ENCODE results near the gene DIAPH3. TPM values are rescaled to one million over a fixed set of nuclear protein-coding genes. Genes with fewer than 3 reads are reported as not detected.

DIAPH3 gene
- polyA plus RNA-seq, 1 donor = 16.9 TPM

DNA sequence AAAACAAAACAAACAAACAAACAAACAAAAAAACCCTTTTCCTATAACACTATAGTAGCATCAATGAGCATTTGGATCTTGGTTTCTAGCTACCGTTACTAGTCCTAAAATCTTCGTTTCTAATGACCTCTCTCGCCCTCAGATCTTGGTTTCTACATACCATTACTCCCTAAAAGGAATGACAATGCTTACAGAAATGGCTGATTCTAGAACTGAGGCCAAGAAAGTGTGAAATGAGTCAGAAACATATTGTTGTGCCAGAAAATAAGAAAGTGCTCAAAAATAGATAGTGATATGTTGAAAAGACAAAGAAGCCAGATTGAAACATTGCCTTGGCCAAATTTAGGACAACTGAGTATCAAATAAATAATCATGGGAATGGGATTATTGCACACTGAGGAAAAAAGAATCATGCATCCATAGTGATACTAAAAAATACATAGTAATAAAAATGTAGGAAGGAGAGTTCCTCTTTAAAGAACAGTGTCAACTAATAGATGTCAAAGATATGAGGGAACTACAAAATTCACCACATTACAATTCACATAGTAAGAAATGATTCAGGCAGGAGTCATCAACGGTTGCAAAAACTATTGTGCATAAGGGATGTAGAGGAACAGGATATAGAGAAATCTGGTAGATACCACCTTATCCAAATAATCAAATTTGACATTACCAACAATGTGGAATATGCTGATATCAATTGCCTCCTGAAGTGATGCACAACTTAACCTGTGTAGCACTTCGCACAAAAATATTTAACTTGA is 386.6 kb downstream of the DIAPH3 start:
- no peak for DNase-seq

DNA sequence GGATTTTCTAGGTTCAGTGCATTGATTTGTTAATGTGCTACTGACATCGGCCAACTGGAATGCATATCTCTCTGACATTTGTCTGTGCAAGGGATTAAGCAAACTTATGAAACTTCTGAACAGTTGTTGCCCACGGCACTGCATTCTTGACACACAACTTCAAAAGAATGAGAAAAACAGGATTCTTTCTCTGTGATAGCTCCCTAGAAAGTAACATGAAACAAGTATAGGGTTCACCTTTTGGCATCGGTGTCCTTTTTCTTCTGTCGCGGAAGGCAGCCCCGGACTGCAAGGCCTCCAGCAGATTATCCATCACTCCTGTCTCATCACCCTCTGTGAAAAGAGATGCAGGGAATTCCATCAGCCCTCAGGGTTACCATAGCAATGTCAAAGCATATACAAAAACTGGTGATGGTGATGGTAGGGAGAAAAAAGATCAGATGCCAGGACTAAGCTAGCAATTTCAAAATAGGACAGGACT is 389.2 kb downstream of the DIAPH3 start:
- no peak for DNase-seq

DNA sequence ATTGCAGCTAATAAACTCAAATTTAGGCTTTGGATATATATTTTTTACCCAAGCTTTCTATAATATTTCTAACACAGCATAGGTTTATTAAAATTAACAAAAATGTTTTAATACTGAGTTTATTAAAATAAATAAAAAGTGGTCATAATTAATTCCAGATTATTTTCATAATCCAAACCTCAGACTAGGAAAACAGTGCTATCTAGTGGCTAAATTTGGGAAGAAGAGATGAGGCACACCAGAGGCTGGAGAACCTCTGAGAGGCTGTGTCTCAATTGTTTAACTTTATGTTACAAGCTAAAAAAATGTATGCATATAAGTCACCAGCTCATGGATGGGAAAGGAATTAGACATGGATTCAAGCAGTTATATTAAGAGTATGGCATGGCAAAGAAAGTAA is 392.5 kb downstream of the DIAPH3 start:
- DNase-seq = no peak

DNA sequence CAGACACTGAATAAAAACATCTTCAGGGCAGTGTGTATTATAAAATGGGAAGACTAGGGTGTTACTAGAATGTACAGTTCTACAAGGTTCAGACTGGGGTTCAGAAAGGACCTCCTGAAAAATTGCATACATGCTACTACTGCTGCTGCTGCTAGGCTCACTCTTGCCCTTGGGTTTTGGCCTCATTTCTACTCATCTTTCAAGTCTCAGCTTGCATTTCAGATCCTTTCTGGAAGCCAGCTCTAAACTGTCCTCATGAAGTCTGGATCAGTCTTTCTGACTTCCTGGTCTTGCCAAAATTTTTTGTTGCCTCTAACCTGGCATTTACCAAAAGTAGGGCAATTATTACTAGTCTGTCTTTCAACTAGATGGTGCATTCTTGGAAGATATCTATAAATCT is 393.3 kb downstream of the DIAPH3 start:
- no peak for DNase-seq

DNA sequence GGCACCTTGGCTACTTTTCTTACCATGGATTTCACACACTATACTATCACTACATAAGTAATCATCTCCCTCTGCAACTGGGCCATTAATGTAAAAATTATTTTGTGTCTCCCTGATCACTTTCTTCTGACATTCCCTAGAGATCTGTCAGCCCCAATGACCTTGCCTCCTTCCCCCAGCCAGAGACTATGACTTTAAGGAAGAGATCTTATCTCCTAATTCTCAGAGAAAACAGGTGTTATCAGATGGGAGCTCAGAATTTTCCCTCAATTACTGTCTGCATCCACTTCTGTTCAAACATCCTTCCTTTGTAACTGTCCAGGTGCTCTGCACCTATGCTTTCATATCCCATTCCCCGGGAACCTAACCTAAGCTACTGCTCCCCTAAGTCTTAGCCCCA is 397.5 kb downstream of the DIAPH3 start:
- no peak for DNase-seq

DNA sequence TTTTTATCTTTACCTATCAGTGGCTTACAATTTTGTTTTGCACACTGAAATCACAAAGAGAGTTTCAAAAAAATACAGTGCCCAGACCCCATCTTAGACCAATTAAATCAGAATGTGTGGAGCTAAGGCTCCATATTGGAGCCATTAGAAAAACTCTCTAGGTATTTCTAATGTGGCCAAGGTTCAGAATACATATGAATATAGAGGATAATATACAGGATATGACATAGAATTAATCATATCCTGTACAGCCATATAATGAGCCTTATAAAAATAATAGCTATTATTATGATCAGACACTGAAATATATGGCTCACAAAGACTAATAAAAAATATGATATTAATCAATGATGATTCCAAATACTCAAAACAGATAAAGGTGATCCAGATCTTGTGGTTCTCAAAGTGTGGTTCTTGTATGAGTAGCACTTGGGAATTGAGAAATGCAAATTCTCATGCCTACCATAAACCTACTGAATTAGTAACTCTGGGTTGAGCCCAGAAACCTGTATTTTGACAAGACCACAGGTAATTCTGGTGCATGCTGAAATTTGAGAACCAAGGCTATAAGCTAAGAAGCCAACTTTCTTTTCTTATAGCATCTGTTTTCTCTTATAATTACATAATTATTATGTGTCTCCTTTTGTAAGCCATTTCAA is 408.0 kb downstream of the DIAPH3 start:
- no peak for DNase-seq

DNA sequence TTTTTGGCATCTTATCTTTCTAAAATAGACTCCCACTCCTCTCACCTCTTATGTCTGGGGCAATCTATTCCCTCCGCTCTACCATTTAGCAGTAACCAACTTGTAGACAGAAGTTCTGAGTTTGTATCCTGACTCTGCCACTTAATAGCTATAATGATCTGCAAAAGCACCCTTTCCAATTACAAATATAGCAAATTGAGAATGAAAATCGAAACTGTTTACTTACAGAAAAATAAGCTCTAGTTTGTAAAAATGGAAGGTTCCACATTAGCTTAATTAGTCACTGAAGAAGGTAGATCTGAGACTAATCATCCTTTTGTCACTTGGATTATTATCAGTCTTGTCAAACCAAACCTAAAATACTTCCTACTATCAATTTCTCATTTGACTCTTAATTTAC is 409.3 kb downstream of the DIAPH3 start:
- DNase-seq = no peak

DNA sequence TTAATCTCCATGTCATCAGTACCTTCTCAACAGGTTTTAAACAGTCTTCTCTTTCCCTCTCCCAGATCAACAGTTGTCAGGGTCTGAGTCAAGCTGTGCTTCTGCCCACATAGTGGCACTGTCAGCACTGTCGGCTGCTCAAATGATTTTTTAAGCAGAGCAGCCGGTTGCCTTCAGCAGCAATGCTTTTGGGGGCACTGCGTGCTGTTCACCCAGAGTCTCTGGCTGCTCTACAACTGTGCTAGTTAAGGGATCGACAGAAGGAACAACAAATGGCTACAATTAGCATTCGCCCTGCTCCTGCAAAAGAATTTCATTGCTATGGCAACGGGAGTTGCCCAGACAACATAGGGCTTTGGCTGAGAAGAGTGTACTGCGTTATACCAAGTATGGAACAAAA is 412.9 kb downstream of the DIAPH3 start:
- DNase-seq = peak; percentile 57

DNA sequence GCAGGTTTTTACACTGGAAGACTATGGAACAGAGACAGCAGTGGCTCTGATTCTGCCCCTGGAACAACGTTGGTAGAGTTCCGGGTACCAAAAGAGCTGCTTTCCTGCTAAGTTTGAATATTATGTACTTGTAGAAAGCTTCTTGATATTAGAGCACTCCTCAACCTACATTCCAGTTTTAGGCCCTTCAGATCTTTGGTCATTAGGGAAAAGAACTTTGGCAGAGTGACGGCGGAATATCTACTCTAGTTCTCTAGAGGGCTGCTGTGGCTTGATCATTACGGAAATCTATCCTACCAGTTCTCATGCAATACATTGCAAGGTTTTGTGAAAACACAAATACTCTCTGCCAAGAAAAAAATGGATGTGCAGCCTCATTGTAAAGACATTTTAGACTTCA is 415.7 kb downstream of the DIAPH3 start:
- no peak for DNase-seq

DNA sequence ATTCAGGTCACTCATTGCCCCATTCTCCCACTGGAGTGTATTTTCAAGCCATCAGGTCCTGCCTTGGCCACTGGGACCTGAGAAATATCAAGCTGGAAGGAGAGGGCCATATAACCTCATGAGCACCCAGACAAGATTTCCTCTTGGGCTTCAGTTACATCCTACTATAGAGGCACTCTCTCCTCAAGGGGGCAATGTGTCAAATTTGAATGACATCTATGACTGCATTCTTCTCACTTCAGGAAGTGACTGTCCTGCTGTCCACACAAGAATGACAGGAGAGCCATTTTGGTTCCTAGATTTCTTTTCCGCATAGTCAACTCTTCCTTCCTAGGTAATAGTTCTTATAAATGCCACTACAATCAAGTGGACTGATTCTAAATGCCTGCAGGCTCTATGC is 416.2 kb downstream of the DIAPH3 start:
- DNase-seq = no peak

DNA sequence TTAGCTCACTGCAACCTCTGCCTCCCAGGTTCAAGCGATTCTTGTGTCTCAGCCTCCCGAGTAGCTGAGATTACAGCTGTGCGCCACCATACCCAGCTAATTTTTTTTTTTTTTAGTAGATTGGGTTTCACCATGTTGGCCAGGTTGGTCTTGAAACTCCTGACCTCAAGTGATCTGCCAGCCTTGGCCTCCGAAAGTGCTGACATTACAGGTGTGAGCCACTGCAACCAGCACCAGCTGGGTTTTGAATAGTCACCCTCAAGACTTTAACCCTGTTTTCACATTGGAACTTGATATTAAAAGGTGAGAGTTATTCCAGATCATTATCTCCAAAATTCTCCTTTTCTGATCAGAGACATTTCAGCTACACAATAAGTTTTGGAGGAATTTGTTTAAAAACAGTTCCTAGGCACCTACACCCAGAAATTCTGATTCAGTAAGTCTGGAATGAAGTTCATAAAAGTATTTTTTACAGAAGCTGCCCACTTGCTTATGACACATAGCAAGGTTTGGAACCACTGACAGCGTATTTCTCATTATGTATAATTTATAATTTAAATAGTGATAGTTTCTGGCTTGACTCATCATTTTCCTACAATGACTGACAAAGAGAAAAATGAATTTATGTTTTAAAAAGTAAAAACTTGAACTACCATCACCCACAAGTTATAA is 417.3 kb downstream of the DIAPH3 start:
- no peak for DNase-seq

DNA sequence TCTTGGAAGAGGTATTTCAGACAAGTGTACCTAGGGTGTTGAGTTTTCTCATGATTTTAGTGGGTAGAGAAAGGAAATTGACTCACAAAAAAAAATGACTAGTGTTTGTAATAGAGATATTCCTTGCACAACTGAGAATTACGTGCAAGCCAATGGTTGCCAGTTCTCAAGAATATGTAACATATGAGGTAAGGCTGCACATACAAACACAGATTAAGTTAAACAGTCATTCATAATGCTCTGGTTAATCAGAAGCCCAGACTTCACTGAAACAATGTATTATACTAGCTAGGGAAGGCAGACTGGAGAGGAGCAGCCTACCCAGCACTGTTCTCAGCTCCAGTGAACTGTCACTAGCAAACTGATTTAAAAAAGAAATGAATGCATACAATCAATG is 418.3 kb downstream of the DIAPH3 start:
- peak; percentile 20 for DNase-seq

DNA sequence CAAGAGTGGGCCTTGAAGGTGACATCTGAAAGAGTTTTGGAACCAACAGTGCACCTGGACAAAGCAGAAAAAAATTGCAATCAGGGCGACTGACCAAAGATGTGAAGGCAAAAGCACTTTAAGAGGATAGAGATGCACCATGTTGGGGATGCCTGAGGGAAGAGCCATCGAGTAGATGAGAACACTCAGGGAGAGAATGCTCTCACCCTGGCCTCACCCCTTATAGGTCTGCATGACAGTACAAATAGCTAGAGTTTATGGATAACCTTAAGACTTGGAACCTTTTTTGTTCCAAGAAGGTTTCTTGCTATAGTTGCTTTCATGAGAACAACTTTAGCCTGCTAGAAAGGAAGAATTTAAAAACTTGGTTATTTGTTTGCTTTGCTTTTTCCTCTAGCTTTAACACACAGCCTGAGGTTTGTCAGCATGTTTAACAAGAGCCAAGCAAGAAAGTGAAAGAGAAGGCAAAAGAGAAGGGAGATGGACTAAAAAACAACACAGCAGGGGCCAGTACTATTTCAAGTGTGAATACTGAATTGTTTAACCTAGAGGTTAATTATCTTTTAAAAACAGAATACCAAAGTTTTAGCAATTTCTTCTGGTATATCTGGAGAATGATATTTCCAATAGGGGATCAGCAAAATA is 418.9 kb downstream of the DIAPH3 start:
- no peak for DNase-seq

DNA sequence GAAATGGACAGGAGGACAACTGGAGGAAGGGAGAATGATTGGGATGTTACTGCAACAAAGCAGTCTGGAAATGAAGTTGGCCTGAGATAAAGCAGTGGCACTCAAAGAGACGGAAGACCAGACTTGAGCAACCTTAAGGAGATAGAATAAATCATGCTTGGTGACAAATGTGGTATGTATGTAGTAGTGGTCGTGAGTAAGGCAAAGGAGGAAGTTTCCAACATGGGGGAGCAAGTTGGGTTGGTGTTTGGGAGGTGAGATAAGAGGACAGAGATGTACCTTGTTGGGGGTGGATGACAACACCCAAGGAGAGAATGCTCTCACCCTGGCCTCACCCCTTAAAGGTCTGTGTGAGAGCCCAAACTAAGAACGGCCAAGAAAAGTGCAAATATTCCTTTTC is 420.5 kb downstream of the DIAPH3 start:
- no peak for DNase-seq

DNA sequence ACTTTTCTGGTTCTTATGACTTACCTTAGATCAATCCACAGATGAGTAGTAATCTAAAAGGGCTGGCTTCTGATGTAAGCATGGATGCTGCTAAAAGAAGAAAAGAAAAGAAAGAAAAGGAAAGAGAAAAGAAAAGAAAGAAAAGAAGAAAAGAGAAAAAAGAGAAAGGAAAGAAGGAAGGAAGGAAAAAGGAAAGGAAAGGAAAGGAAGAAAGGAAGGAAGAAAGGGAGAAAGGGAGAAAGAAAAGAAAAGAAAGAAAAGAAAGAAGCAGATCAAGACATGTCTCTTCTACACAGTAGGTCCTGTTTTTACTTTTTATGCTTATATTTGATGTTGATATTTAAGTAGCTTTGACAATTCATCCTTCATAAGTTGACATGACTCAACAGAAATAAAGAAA is 421.3 kb downstream of the DIAPH3 start:
- no peak for DNase-seq

DNA sequence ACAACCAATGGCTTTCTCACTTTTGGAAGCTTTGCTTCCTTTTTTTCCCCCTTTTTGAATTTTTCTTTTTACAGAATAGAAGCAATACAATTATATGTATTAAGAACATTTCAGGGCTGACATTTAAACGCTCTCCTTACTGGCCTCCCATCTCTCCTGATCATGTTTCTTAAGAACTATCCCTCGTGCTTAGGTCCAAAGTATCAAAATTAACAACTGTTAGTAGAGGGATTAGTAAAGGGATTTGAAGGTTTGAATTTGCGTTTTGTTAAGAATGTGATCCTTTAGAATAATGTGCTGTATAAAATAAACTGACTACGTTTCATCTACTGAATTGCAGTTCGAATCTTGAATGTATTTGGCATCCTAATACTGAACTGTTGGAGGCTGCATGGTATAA is 424.8 kb downstream of the DIAPH3 start:
- no peak for DNase-seq

DNA sequence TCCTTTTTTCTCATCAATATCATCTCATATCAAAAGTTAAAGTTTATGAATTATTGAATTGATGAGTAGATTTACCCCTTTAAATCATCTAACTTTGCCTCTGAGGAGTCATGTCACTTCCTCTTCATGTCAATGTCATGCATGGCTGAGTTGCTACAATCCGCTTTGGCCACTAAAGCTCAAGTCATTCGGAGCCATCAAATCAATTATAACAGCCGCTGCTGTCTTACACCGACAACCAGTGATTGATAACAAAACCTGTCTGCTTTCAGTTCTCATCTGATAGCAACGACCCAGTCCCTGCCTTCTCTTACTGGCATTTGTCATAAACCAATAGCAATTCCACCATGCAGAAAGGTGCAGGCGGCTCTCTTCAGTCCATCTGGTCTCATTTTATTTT is 429.3 kb downstream of the DIAPH3 start:
- no peak for DNase-seq

DNA sequence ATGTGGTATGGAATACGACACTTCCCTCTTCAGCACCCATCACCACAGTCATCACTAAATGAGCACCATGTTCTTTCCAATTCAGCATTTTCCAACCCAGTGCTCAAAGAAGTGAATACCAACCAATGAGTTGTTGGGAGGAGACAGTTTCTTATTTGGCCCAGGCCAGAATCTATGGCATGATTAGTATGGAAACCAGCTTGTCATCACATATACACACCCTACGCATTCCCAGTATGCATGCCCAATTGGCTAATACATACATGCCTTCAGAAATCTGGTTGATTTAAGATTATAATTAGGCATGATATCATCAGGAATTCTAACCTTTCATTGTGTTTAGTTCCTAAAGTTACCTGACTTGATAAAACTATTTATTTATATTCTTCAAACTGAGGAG is 430.0 kb downstream of the DIAPH3 start:
- DNase-seq = no peak

DNA sequence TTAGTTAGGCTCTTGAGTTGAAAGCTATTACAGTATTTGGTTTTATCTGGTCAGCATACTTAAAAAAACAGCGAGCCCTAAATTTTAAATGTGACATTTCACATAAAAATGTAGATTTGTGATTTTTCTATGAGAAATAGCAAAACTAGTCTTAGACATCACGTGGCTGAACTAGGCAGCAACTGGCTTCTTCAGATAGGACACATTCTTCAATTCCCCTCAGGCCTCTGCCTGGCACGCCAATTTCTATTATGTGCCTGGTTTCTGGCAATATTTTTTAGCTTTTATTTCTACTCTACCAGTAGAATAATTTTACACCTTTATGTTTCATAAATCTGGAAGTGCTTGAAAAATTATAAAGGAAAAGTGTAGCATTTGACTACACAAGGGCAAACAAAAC is 433.7 kb downstream of the DIAPH3 start:
- DNase-seq = no peak

DNA sequence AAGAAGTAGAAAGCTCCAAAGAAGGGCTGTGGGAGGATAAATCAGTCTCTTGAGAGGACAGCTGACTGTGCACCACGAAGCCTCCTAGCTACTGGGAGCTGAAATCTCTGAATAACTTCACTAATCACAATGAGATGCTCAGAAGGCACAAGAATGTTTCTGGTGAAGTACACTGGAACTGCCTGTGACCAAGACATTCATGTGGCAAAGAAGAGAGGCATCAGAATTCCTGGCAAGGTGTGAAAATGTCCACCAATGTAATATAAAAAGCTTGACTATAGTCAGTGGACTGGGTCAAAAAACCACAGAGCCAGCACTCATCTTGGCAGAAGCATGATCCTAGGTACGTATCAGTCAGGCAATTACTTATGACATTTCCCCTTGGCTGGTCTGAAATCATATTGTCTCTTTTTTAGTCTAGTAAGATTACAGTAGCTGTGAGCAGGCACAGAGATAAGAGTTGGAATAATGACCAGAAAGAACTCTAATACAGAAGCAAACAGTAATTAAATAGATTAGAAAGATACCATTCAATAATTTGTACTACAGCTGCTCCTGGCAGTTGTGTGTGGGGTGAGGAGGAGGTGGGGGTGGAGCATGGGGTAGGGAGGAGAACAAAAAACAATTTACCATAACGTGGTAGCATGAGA is 434.7 kb downstream of the DIAPH3 start:
- DNase-seq = no peak

DNA sequence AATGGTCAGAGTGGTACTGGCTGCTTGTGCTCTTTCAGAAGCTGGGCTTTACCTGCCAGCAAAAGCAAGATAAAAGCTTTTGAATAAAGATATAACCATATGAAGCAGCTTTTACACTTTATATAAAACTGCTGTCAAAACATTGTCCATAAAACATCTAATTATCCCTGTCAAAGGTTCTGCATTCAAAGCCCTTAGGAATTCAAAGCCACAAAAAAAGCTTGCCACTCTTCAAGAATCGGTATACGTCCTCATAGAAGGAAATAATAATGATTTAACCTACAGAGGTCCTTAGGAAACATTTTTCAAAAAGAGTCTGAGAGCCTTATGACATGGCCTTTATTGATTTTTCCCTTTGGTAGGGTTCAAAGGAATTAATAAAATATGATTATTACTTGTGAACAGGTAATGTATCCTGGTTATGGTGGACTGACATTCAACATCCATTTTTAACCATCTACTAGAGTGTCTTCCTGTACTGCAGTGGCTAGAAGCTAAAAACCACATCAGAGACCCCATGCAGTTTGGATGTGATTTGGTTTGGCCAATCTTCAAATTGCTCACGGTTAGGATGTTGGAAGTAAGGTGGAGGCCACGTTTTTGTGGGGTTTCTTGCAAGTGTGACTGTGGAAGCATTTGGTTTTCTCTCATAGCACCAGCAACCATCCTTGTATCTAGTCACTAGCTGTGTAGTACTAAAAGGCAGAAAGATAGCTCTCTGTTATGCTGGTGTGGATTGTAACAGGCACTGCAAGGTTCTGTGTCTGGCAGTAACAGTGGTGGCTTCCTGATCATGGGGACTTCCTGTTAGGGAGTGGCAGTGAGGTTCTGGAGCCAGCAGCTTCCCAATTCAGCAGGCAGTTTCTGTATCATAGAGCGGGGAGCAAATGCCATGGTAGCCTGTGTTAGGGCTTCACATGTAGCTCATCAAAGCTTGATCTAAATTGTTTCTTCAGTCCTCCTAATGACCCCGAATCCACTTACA is 441.5 kb downstream of the DIAPH3 start:
- no peak for DNase-seq
